OCI-LY1 (cell line): Measurements from ENCODE around the gene DPF3.

Experiments
- H2AFZ ChIP-seq: fragments of 200-600 bp; sonication (generic), shearing (Covaris generic); 2 replicates; pipeline ENCODE4 v1.6.0; 2014; ENCODE audit warnings: antibody characterized with exemption, mild to moderate bottlenecking, low read length
- H3F3A ChIP-seq: fragments of 200-600 bp; sonication (generic), shearing (Covaris generic); 2 replicates; pipeline ENCODE4 v1.6.0; 2014; ENCODE audit warnings: mild to moderate bottlenecking, antibody characterized with exemption, low read length, moderate library complexity; ENCODE audit not compliant: insufficient read depth
- H3K27ac ChIP-seq: fragments of 200-600 bp; sonication (generic); 2 replicates; pipeline ENCODE4 v1.5.1; 2014; ENCODE audit warnings: low read length, mixed run types, mild to moderate bottlenecking, low read depth; ENCODE audit not compliant: poor library complexity, severe bottlenecking
- H3K27me3 ChIP-seq: fragments of 200-600 bp; sonication (generic); 2 replicates; pipeline ENCODE4 v1.6.0; 2014; ENCODE audit warnings: antibody characterized with exemption, mild to moderate bottlenecking, low read length, moderate library complexity; ENCODE audit not compliant: insufficient read depth
- H3K36me3 ChIP-seq: fragments of 200-600 bp; sonication (generic); 2 replicates; pipeline ENCODE4 v1.6.1; 2014; ENCODE audit warnings: mild to moderate bottlenecking, antibody characterized with exemption, low read length, moderate library complexity, mixed read lengths; ENCODE audit not compliant: insufficient read depth
- H3K4me1 ChIP-seq: fragments of 200-600 bp; sonication (generic); 2 replicates; pipeline ENCODE4 v1.5.1; 2014; ENCODE audit warnings: mild to moderate bottlenecking, low read length, moderate library complexity; ENCODE audit not compliant: insufficient read depth, severe bottlenecking
- H3K4me2 ChIP-seq: fragments of 200-600 bp; sonication (generic), shearing (Covaris generic); 2 replicates; pipeline ENCODE4 v1.6.1; 2014; ENCODE audit warnings: low read length
- H3K4me3 ChIP-seq: fragments of 200-600 bp; sonication (generic); 2 replicates; pipeline ENCODE4 v1.5.1; 2014; ENCODE audit warnings: low read length, low read depth, mild to moderate bottlenecking, mixed read lengths; ENCODE audit not compliant: poor library complexity, severe bottlenecking
- H3K79me2 ChIP-seq: fragments of 200-600 bp; shearing (Covaris generic); 2 replicates; pipeline ENCODE4 v1.6.1; 2016; ENCODE audit warnings: mixed run types, low read length, mixed read lengths; ENCODE audit not compliant: insufficient read depth
- H3K9ac ChIP-seq: fragments of 200-600 bp; sonication (generic), shearing (Covaris generic); 2 replicates; pipeline ENCODE4 v1.6.1; 2014; ENCODE audit warnings: mild to moderate bottlenecking, low read length, mixed read lengths
- H3K9me2 ChIP-seq: fragments of 200-600 bp; sonication (generic), shearing (Covaris generic); 2 replicates; pipeline ENCODE4 v1.6.1; 2014; ENCODE audit warnings: low read depth, mild to moderate bottlenecking, low read length, mixed read lengths
- H3K9me3 ChIP-seq: fragments of 200-600 bp; shearing (Covaris generic); 2 replicates; pipeline ENCODE4 v1.6.1; 2014; ENCODE audit warnings: low read length, mixed read lengths
- H4K20me1 ChIP-seq: fragments of 200-600 bp; sonication (generic), shearing (Covaris generic); 2 replicates; pipeline ENCODE4 v1.6.0; 2016; ENCODE audit warnings: mild to moderate bottlenecking, low read length; ENCODE audit not compliant: insufficient read depth
- EZH2 ChIP-seq: fragments of 200-600 bp; sonication (generic), shearing (Covaris generic); IDR thresholded peaks from 2 replicates; pipeline ENCODE4 v1.8.0; 2017; ENCODE audit warnings: borderline replicate concordance, mixed run types, mild to moderate bottlenecking, antibody characterized with exemption, low read length, moderate library complexity, mixed read lengths
- TF ChIP-seq, protein P1 (sequence below): fragments of 200-600 bp; sonication (generic), shearing (Covaris generic); IDR thresholded peaks from 2 replicates; pipeline ENCODE4 v1.5.1; 2017; ENCODE audit warnings: mild to moderate bottlenecking, antibody characterized with exemption, low read length, moderate library complexity, mixed read lengths

The DPF3 gene

DNA sequence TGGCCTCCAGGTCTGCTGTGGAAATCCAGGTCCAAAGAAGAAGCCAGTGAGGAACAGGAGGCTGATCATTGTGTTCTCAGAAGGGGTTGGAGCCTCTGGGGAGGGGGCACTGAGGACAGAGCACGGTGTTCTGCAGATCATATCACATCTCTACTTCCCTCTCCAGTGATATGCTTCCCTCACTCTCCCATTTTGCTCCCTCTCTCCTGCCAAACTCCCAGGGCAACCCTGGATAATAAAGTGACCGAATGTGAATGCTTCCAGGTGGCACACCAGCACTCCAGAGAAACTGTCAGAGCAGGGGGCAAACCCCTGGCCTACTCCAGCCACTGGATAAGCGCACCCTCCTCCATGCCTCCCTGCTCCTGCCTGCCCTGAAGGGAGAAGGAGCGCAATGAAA, 57.8 kb downstream of the DPF3 start:
- no peaks in the 10 kb centered on the region for H3K4me1 ChIP-seq
- no peaks in the 10 kb centered on the region for H3F3A ChIP-seq
- H3K9me3 ChIP-seq, result no peaks in the 10 kb centered on the region
- H3K9ac ChIP-seq, result no peak overlapping the region
- no peak overlapping the region for H3K27ac ChIP-seq
- no peak overlapping the region for H3K4me3 ChIP-seq
- no peak overlapping the region for H3K4me2 ChIP-seq
- H2AFZ ChIP-seq, result no peak overlapping the region
- TF ChIP-seq EZH2, result no peak
- no peaks in the 10 kb centered on the region for H3K27me3 ChIP-seq
- no peaks in the 10 kb centered on the region for H3K9me2 ChIP-seq
- H4K20me1 ChIP-seq, result no peaks in the 10 kb centered on the region
- no peaks in the 10 kb centered on the region for H3K36me3 ChIP-seq
- no peaks in the 10 kb centered on the region for H3K79me2 ChIP-seq

DNA sequence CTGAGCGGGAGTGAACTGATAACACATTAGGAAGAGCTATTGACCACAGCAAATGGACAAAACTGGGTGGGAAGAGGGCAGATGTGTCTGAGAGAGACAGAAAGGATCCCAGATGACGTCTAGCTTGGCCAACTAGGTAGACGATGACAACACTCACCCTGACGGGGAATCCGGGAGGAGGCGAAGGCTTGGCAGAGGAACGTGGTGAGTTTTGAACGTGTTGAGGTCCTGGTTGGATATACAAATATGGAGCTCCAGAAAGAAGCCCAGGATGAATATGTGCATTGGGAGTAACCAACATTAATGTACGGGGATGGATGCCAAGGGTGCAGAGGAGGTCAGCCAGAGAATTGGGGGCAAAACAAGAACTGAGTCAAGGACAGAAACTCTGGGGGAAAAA, 60.7 kb downstream of the DPF3 start:
- Histone ChIP-seq H3K79me2 (no peaks in the 10 kb centered on the region), H3K9me3 (no peaks in the 10 kb centered on the region), H3F3A (no peaks in the 10 kb centered on the region), H4K20me1 (no peaks in the 10 kb centered on the region), H3K27ac (no peak overlapping the region), H3K4me2 (no peak overlapping the region), H3K9me2 (no peaks in the 10 kb centered on the region), H3K9ac (no peak overlapping the region), H3K27me3 (no peaks in the 10 kb centered on the region), H3K36me3 (no peaks in the 10 kb centered on the region), H2AFZ (no peak overlapping the region), H3K4me3 (no peak overlapping the region), H3K4me1 (no peaks in the 10 kb centered on the region)
- TF ChIP-seq, protein P1, sequence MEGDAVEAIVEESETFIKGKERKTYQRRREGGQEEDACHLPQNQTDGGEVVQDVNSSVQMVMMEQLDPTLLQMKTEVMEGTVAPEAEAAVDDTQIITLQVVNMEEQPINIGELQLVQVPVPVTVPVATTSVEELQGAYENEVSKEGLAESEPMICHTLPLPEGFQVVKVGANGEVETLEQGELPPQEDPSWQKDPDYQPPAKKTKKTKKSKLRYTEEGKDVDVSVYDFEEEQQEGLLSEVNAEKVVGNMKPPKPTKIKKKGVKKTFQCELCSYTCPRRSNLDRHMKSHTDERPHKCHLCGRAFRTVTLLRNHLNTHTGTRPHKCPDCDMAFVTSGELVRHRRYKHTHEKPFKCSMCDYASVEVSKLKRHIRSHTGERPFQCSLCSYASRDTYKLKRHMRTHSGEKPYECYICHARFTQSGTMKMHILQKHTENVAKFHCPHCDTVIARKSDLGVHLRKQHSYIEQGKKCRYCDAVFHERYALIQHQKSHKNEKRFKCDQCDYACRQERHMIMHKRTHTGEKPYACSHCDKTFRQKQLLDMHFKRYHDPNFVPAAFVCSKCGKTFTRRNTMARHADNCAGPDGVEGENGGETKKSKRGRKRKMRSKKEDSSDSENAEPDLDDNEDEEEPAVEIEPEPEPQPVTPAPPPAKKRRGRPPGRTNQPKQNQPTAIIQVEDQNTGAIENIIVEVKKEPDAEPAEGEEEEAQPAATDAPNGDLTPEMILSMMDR, result no peak
- TF ChIP-seq EZH2, result no peak

DNA sequence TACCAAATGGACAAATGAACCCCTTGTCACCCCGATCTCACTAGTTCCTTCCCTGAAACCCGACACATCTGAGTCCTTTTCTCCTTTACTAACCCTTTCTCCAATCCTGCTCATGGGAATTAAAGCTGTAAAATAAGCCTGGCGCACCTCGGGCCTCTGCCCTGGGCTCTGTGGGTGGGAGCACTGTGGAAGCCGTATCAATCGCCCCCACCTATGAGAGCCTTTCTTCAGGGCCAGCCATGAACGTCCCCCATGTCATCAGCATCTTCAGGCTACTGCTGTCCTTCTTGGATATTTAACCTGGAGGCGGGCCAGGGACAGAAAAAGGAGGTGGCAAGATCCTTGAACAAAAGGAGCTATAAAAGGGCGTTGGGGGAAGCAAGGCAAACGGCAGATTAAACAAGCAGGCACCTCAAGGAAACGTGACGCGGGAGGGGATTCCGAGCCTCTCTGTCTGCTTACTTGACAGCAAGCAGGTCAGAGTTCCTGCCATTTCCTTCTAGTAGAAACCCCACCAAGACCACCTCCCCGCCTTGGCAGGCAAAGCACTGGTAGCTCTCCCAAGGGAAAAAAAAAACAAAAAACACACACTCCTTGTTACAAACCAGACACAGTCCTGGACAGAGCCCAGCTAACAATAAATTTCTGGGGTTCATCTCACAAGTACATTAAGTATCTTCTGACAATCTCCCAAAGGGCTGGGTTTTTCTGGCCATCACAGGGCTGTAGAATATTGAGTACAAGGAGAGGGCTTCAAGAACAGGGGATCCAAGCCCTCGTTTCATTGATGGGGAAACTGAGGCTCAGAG, 62.9 kb downstream of the DPF3 start:
- H3K79me2 ChIP-seq, result no peaks in the 10 kb centered on the region

More for the DNA sequence above, 62.9 kb downstream of the DPF3 start:
- H3K36me3 ChIP-seq, result no peaks in the 10 kb centered on the region
- no peaks in the 10 kb centered on the region for H3K4me1 ChIP-seq
- no peaks in the 10 kb centered on the region for H4K20me1 ChIP-seq
- no peak overlapping the region for H3K4me2 ChIP-seq
- no peak overlapping the region for H3K9ac ChIP-seq
- H3K9me3 ChIP-seq, result no peaks in the 10 kb centered on the region
- no peak for TF ChIP-seq EZH2
- TF ChIP-seq, protein P1, result no peak
- H3K27me3 ChIP-seq, result no peaks in the 10 kb centered on the region
- H3K4me3 ChIP-seq, result no peak overlapping the region
- no peaks in the 10 kb centered on the region for H3K9me2 ChIP-seq
- no peak overlapping the region for H2AFZ ChIP-seq
- no peaks in the 10 kb centered on the region for H3F3A ChIP-seq
- no peak overlapping the region for H3K27ac ChIP-seq
